Nephron (organoid): ENCODE measurements around the gene MIER3.

Experiments used
- H3K27ac Mint-ChIP-seq, 3 experiments: 2 replicates each; pipeline ENCODE4 v1.8.0; 2020; ENCODE audit warnings: mixed read lengths in 3 of 3, mild to moderate bottlenecking in 2 of 3, moderate library complexity in 1 of 3
- H3K27me3 Mint-ChIP-seq: 2 replicates; pipeline ENCODE4 v1.8.0; 2021; ENCODE audit warnings: low read depth, mild to moderate bottlenecking, moderate library complexity, mixed read lengths
- H3K36me3 Mint-ChIP-seq: 2 replicates; pipeline ENCODE4 v1.8.0; 2020; ENCODE audit warnings: low read depth, mixed read lengths
- H3K4me1 Mint-ChIP-seq: 2 replicates; pipeline ENCODE4 v1.8.0; 2020; ENCODE audit warnings: mixed read lengths
- H3K4me3 Mint-ChIP-seq, 3 experiments: 2 replicates each; pipeline ENCODE4 v1.8.0; 2020; ENCODE audit warnings: mild to moderate bottlenecking in 3 of 3, mixed read lengths in 3 of 3, moderate library complexity in 2 of 3
- H3K9me3 Mint-ChIP-seq: 2 replicates; pipeline ENCODE4 v1.8.0; 2020; ENCODE audit warnings: mixed read lengths
- CTCF ChIP-seq, 3 experiments: fragments of 200-600 bp; sonication (generic); IDR thresholded peaks; one replicate each; pipeline ENCODE4 v1.5.0; 2021; ENCODE audit warnings: antibody characterized with exemption in 3 of 3; ENCODE audit not compliant: unreplicated experiment in 3 of 3

MIER3 gene

GRCh38 chr5:56951946-56952691 lies at the start of gene MIER3:
MIER3 (minus strand) TSS chr5:56952123; CDS start chr5:56952102, 21 bp downstream.
- TF ChIP-seq CTCF (IDR thresholded peaks at IDR 0.05; ENCODE audit: unreplicated experiment in 3 of 3) = no peak
- H3K4me3 Mint-ChIP-seq = peak within 1 kb of the TSS; percentile 96 to 99 (median 98)
- peaks cover 11% of the 10 kb centered on the region for H3K4me1 Mint-ChIP-seq
- peak within 1 kb of the TSS; percentile 99 for H3K27ac Mint-ChIP-seq
- H3K9me3 Mint-ChIP-seq = no peaks in the 10 kb centered on the region
- H3K36me3 Mint-ChIP-seq = peaks cover 3% of the 10 kb centered on the region
- H3K27me3 Mint-ChIP-seq = no peaks in the 10 kb centered on the region

- Mint-ChIP-seq H3K27me3 (no peaks in the 10 kb centered on the region), H3K36me3 (no peaks in the 10 kb centered on the region), H3K4me3 (no peak overlapping the region), H3K27ac (no peak overlapping the region), H3K9me3 (no peaks in the 10 kb centered on the region), H3K4me1 (no peaks in the 10 kb centered on the region)
- TF ChIP-seq CTCF (IDR thresholded peaks at IDR 0.05; ENCODE audit: unreplicated experiment in 3 of 3) = no peak
Observed at GRCh38 chr5:56995596-56995995, 43.7 kb upstream of the MIER3 start.

- no peaks in the 10 kb centered on the region for H3K27me3 Mint-ChIP-seq
Observed at GRCh38 chr5:56993241-56993640, 41.3 kb upstream of the MIER3 start.

GRCh38 chr5:56989676-56990075 lies 37.8 kb upstream of the MIER3 start:
- Mint-ChIP-seq H3K27ac (no peak overlapping the region), H3K9me3 (no peaks in the 10 kb centered on the region), H3K27me3 (no peaks in the 10 kb centered on the region), H3K36me3 (no peaks in the 10 kb centered on the region), H3K4me3 (no peak overlapping the region), H3K4me1 (no peaks in the 10 kb centered on the region)
- TF ChIP-seq CTCF (IDR thresholded peaks at IDR 0.05; ENCODE audit: unreplicated experiment in 3 of 3) = no peak

More at GRCh38 chr5:56993241-56993640, 41.3 kb upstream of the MIER3 start:
- Mint-ChIP-seq H3K4me3 (no peak overlapping the region), H3K4me1 (no peaks in the 10 kb centered on the region), H3K27ac (no peak overlapping the region), H3K36me3 (no peaks in the 10 kb centered on the region), H3K9me3 (no peaks in the 10 kb centered on the region)
- no peak for TF ChIP-seq CTCF (IDR thresholded peaks at IDR 0.05; ENCODE audit: unreplicated experiment in 3 of 3)

- no peaks in the 10 kb centered on the region for H3K36me3 Mint-ChIP-seq
- H3K4me1 Mint-ChIP-seq = no peaks in the 10 kb centered on the region
- H3K27me3 Mint-ChIP-seq = no peaks in the 10 kb centered on the region
- no peak overlapping the region for H3K4me3 Mint-ChIP-seq
- TF ChIP-seq CTCF (IDR thresholded peaks at IDR 0.05; ENCODE audit: unreplicated experiment in 3 of 3) = no peak
- no peaks in the 10 kb centered on the region for H3K9me3 Mint-ChIP-seq
- H3K27ac Mint-ChIP-seq = no peak overlapping the region
Observed at GRCh38 chr5:56988490-56988889, 36.6 kb upstream of the MIER3 start.

GRCh38 chr5:56987171-56987570 lies 35.2 kb upstream of the MIER3 start:
- no peaks in the 10 kb centered on the region for H3K9me3 Mint-ChIP-seq
- H3K27ac Mint-ChIP-seq = no peak overlapping the region
- no peaks in the 10 kb centered on the region for H3K4me1 Mint-ChIP-seq
- TF ChIP-seq CTCF (IDR thresholded peaks at IDR 0.05; ENCODE audit: unreplicated experiment in 3 of 3) = no peak
- no peak overlapping the region for H3K4me3 Mint-ChIP-seq
- no peaks in the 10 kb centered on the region for H3K27me3 Mint-ChIP-seq
- no peaks in the 10 kb centered on the region for H3K36me3 Mint-ChIP-seq
